GM12892 (cell line): Measurements from ENCODE around the gene KLF13.

ENCODE experiments used
- POLR2A ChIP-seq: IDR thresholded peaks from 2 replicates; pipeline ENCODE4 v1.6.1; 2011; ENCODE audit warnings: low read depth, low read length, control low read depth
- POLR2AphosphoS5 ChIP-seq: IDR thresholded peaks from 2 replicates; pipeline ENCODE4 v1.6.1; 2011; ENCODE audit warnings: low read depth, low read length, control low read depth
- TAF1 ChIP-seq: IDR thresholded peaks from 2 replicates; pipeline ENCODE4 v1.6.1; 2011; ENCODE audit warnings: low read depth, mild to moderate bottlenecking, control low read depth, low read length, borderline replicate concordance

- TF ChIP-seq POLR2A (no peak), POLR2AphosphoS5 (no peak), TAF1 (no peak)
Observed at GRCh38 chr15:31340047-31340446, 13.4 kb downstream of the KLF13 start.
